Breast epithelium (tissue), 4 donors: ENCODE measurements around the gene SSTR5. TPM values are rescaled to one million over a fixed set of nuclear protein-coding genes. Genes with fewer than 3 reads are reported as not detected.

Experiments used
- DNase-seq, 2 donors: peaks; one replicate each; pipeline ENCODE4 v3.0.0-alpha.2; 2019; ENCODE audit warnings: low spot score in 2 of 2
- H3K27ac ChIP-seq, 2 donors: fragments of 200-600 bp; sonication (generic) in 1 of 2; one replicate each; pipeline ENCODE4 v1.5.1; 2016 to 2019; ENCODE audit warnings: mild to moderate bottlenecking in 1 of 2
- H3K27me3 ChIP-seq, 2 donors: fragments of 200-600 bp; sonication (generic) in 1 of 2; one replicate each; pipeline versions ENCODE4 v1.5.1 to v1.6.0; 2017 to 2019; ENCODE audit warnings: control low read depth in 1 of 2, mild to moderate bottlenecking in 1 of 2
- H3K36me3 ChIP-seq: fragments of 200-600 bp; one replicate; pipeline ENCODE4 v1.5.1; 2019
- H3K4me1 ChIP-seq, 2 donors: fragments of 200-600 bp; sonication (generic); one replicate each; pipeline ENCODE4 v1.5.1; 2016 to 2019; ENCODE audit warnings: control low read depth in 1 of 2
- H3K4me3 ChIP-seq, 3 donors: fragments of 200-600 bp; sonication (generic); 1 replicate in 2 of 3; 2 replicates in 1 of 3; pipeline ENCODE4 v1.5.1; 2016 to 2019; ENCODE audit warnings: mild to moderate bottlenecking in 3 of 3, moderate library complexity in 2 of 3
- H3K9me3 ChIP-seq, 2 donors: fragments of 200-600 bp; sonication (generic) in 1 of 2; one replicate each; pipeline ENCODE4 v1.5.1; 2016 to 2019; ENCODE audit warnings: control low read depth in 1 of 2
- CTCF ChIP-seq, 3 donors: fragments of 450-650 bp; IDR thresholded peaks; one replicate each; pipeline ENCODE4 v1.5.1; 2016 to 2017; ENCODE audit warnings: antibody characterized with exemption in 3 of 3, mild to moderate bottlenecking in 3 of 3, moderate library complexity in 3 of 3
- POLR2A ChIP-seq: fragments of 450-650 bp; IDR thresholded peaks from one replicate; pipeline ENCODE4 v1.6.1; 2016; ENCODE audit warnings: antibody characterized with exemption, mild to moderate bottlenecking, moderate library complexity
- POLR2AphosphoS5 ChIP-seq, 3 donors: sonication (generic); formaldehyde crosslinking; IDR thresholded peaks; one replicate each; pipeline ENCODE4 v1.6.1; 2017; ENCODE audit warnings: antibody characterized with exemption in 3 of 3
- intact Hi-C: fragments of 100-400 bp; cut with DNase I; formaldehyde crosslinking; loops from one replicate; pipeline ENCODE4 v1.15.1; 2023; ENCODE audit warnings: low total_unique reads
- total RNA-seq, 3 donors: library from RNA; depleted of rRNA; stranded (reverse); fragments of >200 nt; gene quantifications; one replicate each; pipeline ENCODE4 v1.1.0, GENCODE V29; 2016

Gene SSTR5
- total RNA-seq, 3 donors from 2014 or later, result not detected

- H3K9me3 ChIP-seq, result no peaks in the 10 kb centered on the region
- H3K4me3 ChIP-seq, result no peak overlapping the region
- TF ChIP-seq POLR2A (no peak), CTCF (IDR thresholded peaks at IDR 0.05) (no peak), POLR2AphosphoS5 (IDR thresholded peaks at IDR 0.05) (no peak)
- peaks cover 2 to 71% of the 10 kb centered on the region in 2 donors for H3K27me3 ChIP-seq
- no peak for DNase-seq
- intact Hi-C loops, result no loop called here
- no peaks in the 10 kb centered on the region for H3K36me3 ChIP-seq
- no peaks in the 10 kb centered on the region for H3K4me1 ChIP-seq
- no peak overlapping the region for H3K27ac ChIP-seq
Observed at GRCh38 chr16:1036166-1036565, 36.4 kb upstream of the SSTR5 start.

GRCh38 chr16:1036726-1037393 is 35.7 kb upstream of the SSTR5 start:
- intact Hi-C loops, result no loop called here
- H3K27ac ChIP-seq, result no peak overlapping the region
- H3K27me3 ChIP-seq, result peaks cover 2 to 64% of the 10 kb centered on the region in 2 donors
- peaks cover 0 to 6% of the 10 kb centered on the region in 2 donors for H3K9me3 ChIP-seq
- no peak for DNase-seq
- H3K4me3 ChIP-seq, result no peak overlapping the region
- no peaks in the 10 kb centered on the region for H3K36me3 ChIP-seq
- TF ChIP-seq POLR2AphosphoS5 (IDR thresholded peaks at IDR 0.05), result no peak
- no peak for TF ChIP-seq POLR2A
- TF ChIP-seq CTCF (IDR thresholded peaks at IDR 0.05), result no peak
- H3K4me1 ChIP-seq, result no peaks in the 10 kb centered on the region

DNA sequence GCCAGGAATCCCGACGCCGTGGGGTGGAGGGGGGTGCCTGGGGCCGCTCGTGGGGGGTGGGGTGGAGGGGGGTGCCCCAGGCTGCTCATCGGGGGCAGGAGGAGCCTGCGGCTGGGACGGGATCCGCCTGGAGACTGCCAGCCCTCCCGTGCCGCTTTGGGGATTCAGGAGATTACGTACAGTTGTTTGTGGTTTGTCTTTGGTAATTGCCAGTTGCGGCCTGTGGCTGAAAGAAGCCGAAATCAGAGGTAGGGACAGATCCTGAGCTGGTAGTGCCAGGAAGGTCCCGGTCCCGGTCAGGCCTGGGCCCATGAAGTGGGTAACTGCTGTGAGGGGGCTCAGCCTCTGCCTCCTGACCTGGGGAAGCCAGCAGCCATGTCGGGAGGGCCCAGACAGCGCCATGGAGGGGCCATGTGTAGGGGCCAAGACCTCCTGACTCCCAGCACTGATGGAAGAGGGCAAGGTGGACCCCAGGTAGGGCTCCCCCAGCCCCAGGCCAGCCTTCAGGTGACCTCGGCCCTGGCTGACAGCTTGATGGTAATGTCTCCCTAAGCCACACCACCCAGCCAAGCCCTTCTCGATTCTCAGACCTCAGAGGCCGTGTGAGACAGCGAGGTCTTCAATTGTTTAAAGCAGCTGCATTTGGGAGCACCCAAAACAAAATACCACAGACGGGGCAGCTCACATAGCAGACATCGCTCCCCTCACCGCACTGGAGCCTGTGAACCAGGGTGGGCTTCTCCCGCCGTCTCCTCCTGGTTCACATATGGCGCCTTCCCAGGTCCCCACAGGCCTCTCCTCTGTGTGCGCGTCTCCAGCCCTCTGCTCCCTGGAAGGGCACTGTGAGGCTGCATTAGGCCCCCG is 34.9 kb upstream of the SSTR5 start:
- H3K4me3 ChIP-seq, result no peak overlapping the region
- intact Hi-C loops, result no loop called here
- no peaks in the 10 kb centered on the region for H3K4me1 ChIP-seq
- peaks cover 2 to 67% of the 10 kb centered on the region in 2 donors for H3K27me3 ChIP-seq
- TF ChIP-seq POLR2A, result no peak
- TF ChIP-seq CTCF (IDR thresholded peaks at IDR 0.05), result no peak
- TF ChIP-seq POLR2AphosphoS5 (IDR thresholded peaks at IDR 0.05), result no peak
- no peak overlapping the region for H3K27ac ChIP-seq
- DNase-seq, result no peak
- H3K36me3 ChIP-seq, result no peaks in the 10 kb centered on the region
- H3K9me3 ChIP-seq, result peaks cover 0 to 8% of the 10 kb centered on the region in 2 donors

GRCh38 chr16:1038932-1039331 is 33.6 kb upstream of the SSTR5 start:
- TF ChIP-seq POLR2A (no peak), CTCF (IDR thresholded peaks at IDR 0.05) (no peak), POLR2AphosphoS5 (IDR thresholded peaks at IDR 0.05) (no peak)
- Histone ChIP-seq H3K4me1 (no peaks in the 10 kb centered on the region), H3K9me3 (peaks cover 0 to 8% of the 10 kb centered on the region in 2 donors), H3K27ac (no peak overlapping the region), H3K36me3 (no peaks in the 10 kb centered on the region), H3K27me3 (peaks cover 2 to 76% of the 10 kb centered on the region in 2 donors), H3K4me3 (no peak overlapping the region)
- no peak for DNase-seq
- intact Hi-C loops, result no loop called here

- H3K27me3 ChIP-seq, result peaks cover 2 to 82% of the 10 kb centered on the region in 2 donors
- DNase-seq, result no peak
- TF ChIP-seq POLR2AphosphoS5 (IDR thresholded peaks at IDR 0.05) (no peak), CTCF (IDR thresholded peaks at IDR 0.05) (no peak), POLR2A (no peak)
- intact Hi-C loops, result no loop called here
- H3K9me3 ChIP-seq, result peaks cover 0 to 8% of the 10 kb centered on the region in 2 donors
- no peak overlapping the region for H3K4me3 ChIP-seq
- no peaks in the 10 kb centered on the region for H3K36me3 ChIP-seq
- H3K4me1 ChIP-seq, result no peaks in the 10 kb centered on the region
- H3K27ac ChIP-seq, result no peak overlapping the region
Observed at GRCh38 chr16:1039762-1040161, 32.8 kb upstream of the SSTR5 start.
